AG08396 (cell line): ENCODE measurements around the gene TBRG4.
"Not testable (repeated sequence)": the region's sequence is repeated elsewhere in the genome, so short reads cannot be mapped to it uniquely, and the experiment has no call there.

Experiments used
- DNase-seq: peaks from one replicate; pipeline ENCODE4 v3.0.0; 2012; ENCODE audit warnings: low spot score, mixed read lengths

The TBRG4 gene

DNA sequence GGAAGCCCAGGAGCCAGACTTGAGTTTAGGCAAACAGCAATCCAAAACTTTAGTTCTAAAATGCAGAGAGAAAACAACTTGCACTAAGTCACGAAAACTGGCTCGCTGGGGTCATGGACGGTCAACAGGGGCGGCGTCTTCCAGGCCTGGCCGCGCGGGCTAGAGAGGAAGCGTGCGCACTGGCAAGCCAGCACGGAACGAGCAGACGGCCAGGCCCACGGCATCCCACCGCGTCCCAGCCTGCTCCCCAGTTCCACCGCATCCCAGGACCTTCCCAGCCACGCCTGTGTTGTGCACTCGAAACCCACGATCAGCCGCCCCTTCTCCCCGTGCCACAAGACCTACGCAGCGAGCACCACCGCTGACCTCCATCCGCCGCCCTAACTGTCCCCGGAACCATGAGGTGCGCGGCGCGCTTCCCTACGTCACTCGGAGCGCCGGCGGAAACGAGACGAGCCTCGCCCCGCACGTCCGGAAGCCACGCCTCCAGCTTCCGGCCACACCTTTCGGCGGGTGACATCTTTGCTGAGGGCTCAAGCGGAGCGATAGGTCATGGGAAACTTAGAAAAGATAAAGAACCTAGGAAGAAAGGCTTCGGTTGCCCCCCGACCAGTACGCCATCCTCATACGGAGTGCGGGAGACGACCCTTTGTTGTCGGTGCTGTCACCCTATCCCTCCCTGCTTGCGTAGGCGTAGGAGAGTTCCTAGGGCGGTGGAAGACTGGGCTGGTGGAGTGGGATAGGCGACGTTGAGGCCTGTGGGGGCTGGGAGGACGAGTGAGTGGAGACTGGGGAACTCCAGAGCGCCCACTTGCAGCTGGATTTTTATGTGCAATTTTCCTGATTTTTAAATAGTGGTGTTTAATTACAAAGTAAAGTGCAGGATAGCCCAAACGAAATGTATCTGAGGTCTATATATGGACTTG is at the start of gene TBRG4:
TBRG4 (minus strand) TSS at position 400 of the 926 bp plus-strand sequence. CDS start 2,460 bp downstream, outside the sequence.
- peak; percentile 94 for DNase-seq

DNA sequence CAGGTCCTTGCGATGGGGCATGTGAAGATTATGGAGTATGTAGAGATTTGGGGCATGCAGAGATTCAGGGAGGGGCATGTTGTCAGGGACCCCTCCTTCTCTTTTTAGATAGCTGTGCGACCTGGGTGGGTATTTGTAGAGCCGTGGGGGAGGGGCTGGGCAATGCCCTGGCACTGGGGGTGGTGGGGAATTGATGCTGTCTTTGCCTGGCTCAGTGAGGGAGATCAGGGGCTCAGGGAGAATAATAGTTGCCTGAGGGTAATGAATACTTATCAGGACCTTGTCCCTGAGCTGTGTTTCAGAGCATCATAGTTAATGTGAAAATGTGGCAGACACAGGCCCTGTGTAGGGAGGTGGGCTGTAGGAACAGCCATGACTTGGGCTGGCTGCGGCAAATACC is 49.6 kb upstream of the TBRG4 start:
- DNase-seq = no peak

GRCh38 chr7:45160417-45160881 is 49.0 kb upstream of the TBRG4 start:
- no peak for DNase-seq

DNA sequence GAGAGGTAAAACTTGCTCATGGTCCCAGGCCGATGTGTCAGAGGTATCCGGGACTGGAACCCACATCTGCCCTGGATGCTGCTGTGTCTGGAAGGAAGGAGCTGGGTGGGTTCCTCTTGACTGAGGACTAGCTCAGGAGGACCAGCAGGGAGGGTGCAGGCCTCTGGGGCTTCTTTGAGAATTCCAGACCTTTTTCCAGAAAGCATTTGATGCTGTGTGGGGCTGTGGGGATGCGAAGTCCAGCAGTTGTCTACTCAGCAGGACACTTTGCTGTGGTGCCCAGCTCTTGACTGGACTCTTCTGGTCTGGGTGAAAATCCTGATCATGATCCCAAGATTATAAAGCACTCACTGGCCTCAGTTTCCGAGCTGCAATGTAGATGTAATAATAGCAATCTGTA is 47.8 kb upstream of the TBRG4 start:
- no peak for DNase-seq

DNA sequence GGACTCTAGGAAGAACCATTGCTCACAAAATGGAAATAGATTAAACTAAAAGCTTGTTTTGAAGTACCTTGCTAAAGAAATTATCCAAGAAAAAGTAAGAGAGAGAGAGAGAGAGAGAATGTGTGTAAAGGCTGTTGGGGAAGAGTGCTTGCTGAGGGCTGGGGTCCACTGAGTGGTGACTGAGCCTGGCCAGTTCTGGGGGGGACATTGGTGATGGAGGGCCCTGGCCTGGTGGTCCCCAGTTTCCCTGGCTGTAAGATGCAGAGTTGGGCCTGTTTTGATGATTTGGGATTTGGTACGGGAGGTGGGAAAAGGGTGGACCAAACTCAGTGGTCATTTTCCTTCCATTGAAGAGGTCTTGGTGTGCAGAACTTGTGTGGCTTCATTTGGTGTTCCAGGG is 47.0 kb upstream of the TBRG4 start:
- no peak for DNase-seq

- no peak for DNase-seq
Measured at GRCh38 chr7:45157653-45158401, 46.3 kb upstream of the TBRG4 start, which contains the start of gene RAMP3. TSS of gene RAMP3 (plus strand) at chr7:45157791. CDS start at chr7:45157829, 38 bp downstream.

DNA sequence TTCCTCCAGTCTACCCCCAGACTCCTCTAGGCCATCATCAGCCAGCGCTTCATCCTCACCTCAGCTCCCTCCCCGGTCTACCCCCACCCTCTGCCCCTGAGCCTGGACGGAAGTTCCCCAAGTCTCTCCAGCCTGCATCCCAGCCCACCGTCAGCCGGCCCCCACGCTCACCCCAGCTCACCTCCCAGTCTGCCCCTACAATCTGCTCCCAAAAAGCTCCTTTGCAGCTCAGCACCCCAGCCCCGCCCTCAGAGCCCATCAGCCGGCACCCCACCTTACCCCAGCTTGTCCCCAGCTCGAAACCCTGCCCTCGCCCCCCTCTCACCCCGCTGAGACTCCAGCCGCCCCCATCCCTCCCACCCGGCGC is 45.8 kb upstream of the TBRG4 start:
- DNase-seq = no peak

GRCh38 chr7:45156516-45157272 is 45.2 kb upstream of the TBRG4 start:
- DNase-seq = no peak

- DNase-seq = no peak
Measured at GRCh38 chr7:45155941-45156340, 44.4 kb upstream of the TBRG4 start.

- DNase-seq = no peak
Measured at GRCh38 chr7:45155357-45155900, 43.9 kb upstream of the TBRG4 start.

DNA sequence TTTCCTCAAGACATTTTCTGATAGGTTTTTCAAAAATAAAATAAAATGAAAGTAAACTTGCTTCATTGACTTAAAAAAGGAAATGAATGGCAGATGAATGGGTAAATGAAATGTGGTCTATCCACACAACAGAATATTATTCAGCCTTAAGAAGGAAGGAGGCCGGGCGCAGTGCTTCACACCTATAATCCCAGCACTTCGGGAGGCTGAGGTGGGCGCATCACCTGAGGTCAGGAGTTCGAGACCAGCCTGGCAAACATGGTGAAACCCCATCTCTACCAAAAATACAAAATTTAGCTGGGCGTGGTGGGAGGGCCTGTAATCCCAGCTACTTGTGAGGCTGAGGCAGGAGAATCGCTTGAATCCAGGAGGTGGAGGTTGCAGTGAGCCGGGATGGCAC is 42.4 kb upstream of the TBRG4 start:
- DNase-seq = not testable (repeated sequence)

DNA sequence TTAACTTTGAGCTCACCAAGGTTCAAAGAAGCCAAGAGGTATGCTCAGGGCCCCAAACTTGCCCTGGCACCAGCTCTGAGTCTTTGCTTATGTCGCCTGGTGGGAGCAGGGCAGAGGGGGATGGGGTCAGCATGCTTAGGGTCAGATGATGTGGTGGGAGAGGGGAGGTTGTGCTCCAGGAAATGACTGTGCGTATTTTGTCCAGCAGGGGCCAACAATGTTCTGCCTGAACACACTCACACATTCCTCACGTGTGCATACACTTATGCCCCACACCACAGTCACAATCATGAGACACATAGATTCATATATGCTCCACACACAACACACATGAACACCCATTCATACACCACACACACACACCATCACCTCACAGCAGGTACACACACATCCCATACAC is 41.7 kb upstream of the TBRG4 start:
- DNase-seq = no peak

GRCh38 chr7:45151967-45152366 is 40.5 kb upstream of the TBRG4 start:
- DNase-seq = no peak

DNA sequence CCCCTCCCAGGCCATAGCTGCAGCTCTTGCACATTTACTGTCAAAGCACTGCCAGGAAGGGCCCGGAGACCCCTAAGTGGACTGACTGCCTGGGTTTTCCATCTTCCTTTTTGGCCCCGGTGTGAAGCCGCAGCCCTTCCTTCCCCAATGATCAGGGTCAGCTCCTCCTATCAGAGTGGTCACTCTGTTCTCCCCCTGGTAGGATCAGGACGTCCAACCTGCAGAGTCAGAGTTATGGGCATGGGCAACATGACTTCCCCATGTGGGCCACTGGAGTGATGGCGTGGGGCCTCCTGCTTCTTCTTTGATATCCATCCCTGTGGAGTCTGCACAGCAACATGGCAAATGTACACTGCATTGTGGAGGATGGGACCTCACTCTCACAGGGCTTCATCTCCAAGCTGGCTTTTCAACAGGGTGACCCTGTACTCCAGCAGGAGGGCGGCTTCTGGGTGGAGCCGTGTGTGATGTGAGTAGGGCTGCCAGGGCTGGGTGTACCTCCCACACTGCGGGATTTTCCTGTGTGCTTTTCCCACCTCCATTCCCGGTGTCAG is 39.7 kb upstream of the TBRG4 start:
- no peak for DNase-seq

GRCh38 chr7:45150199-45150598 is 38.7 kb upstream of the TBRG4 start:
- DNase-seq = no peak

DNA sequence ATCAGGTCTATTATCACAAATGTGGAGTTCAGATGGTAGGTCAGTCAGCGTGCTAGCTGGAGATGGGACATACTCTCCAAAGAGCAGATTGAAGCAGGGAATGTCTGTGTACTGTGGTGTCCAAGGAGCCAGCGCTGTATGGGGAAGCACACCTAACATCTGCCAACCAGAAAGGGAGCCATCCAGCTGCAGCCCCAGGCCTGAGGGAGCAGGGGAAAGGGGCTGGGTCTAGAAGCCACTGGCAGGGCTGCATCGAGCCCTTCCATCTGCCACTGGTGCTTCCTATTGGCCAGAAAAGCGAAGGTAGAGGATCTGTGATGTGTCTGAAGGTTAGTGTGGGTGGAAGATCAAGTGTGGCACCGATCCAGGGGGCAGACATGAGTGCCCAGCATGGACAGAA is 38.1 kb upstream of the TBRG4 start:
- DNase-seq = no peak

GRCh38 chr7:45148653-45148973 is 37.1 kb upstream of the TBRG4 start:
- DNase-seq = no peak

- no peak for DNase-seq
Measured at GRCh38 chr7:45147858-45148652, 36.6 kb upstream of the TBRG4 start.

- DNase-seq = no peak
Measured at GRCh38 chr7:45146531-45147379, 35.3 kb upstream of the TBRG4 start.

GRCh38 chr7:45145881-45146280 is 34.4 kb upstream of the TBRG4 start:
- DNase-seq = no peak
